HCT116 (cell line): ENCODE results near the gene RPH3AL. TPM values are rescaled to one million over a fixed set of nuclear protein-coding genes. Genes with fewer than 3 reads are reported as not detected.

Experiments
- ELF1 ChIP-seq: IDR thresholded peaks from 2 replicates; pipeline ENCODE4 v1.6.1; 2012; ENCODE audit warnings: low read depth, borderline replicate concordance
- EZH2 ChIP-seq: fragments of 200-600 bp; sonication (generic); IDR thresholded peaks from 2 replicates; pipeline ENCODE4 v1.6.1; 2017; ENCODE audit warnings: antibody characterized with exemption, mixed run types
- EZH2phosphoT487 ChIP-seq: fragments of 200-600 bp; IDR thresholded peaks from 2 replicates; pipeline ENCODE4 v1.6.1; 2018; ENCODE audit warnings: antibody characterized with exemption, borderline replicate concordance
- MAX ChIP-seq: IDR thresholded peaks from 2 replicates; pipeline ENCODE4 v1.6.1; 2012
- REST ChIP-seq: IDR thresholded peaks from 2 replicates; pipeline ENCODE4 v1.6.1; 2012; ENCODE audit warnings: low read depth
- YY1 ChIP-seq: IDR thresholded peaks from 2 replicates; pipeline ENCODE4 v1.6.1; 2011; ENCODE audit warnings: low read length, low read depth, moderate library complexity, mild to moderate bottlenecking; ENCODE audit not compliant: insufficient replicate concordance; ENCODE audit errors: extremely low read depth
- ZBTB33 ChIP-seq: IDR thresholded peaks from 2 replicates; pipeline ENCODE4 v1.6.1; 2011; ENCODE audit warnings: mild to moderate bottlenecking, low read length, moderate library complexity; ENCODE audit not compliant: insufficient replicate concordance; ENCODE audit errors: extremely low read depth
- ZFX ChIP-seq: fragments of 450-650 bp; IDR thresholded peaks from 2 replicates; pipeline ENCODE4 v1.6.1; 2017
- ZNF274 ChIP-seq: fragments of 200-500 bp; sonication (Bioruptor generic); IDR thresholded peaks from 2 replicates; pipeline ENCODE4 v1.6.1; 2014; ENCODE audit warnings: mild to moderate bottlenecking, low read depth, low read length, inconsistent platforms
- total RNA-seq: library from RNA; stranded (reverse); gene quantifications from one replicate; pipeline ENCODE4 v1.2.1, GENCODE V29; 2021; ENCODE audit not compliant: unreplicated experiment

The RPH3AL gene
- total RNA-seq, 1 experiment from 2014 or later: 17.0 TPM

GRCh38 chr17:307741-308507 is 44.7 kb downstream of the RPH3AL start (continued):
- TF ChIP-seq REST: no peak
- no peak for TF ChIP-seq ZBTB33
- TF ChIP-seq ELF1: no peak
- no peak for TF ChIP-seq ZNF274
- TF ChIP-seq ZFX: no peak
- no peak for TF ChIP-seq YY1
- TF ChIP-seq EZH2phosphoT487: no peak
- TF ChIP-seq EZH2: no peak
- TF ChIP-seq MAX: no peak
